PC-9 (cell line): Measurements from ENCODE around the gene NEURL2. TPM values are rescaled to one million over a fixed set of nuclear protein-coding genes. Genes with fewer than 3 reads are reported as not detected.
"Not testable (repeated sequence)": the region's sequence is repeated elsewhere in the genome, so short reads cannot be mapped to it uniquely, and the experiment has no call there.

Experiments
- BruUV-seq: library from RNA; stranded (reverse); fragments of 400-500 nt; replicated peaks from 2 replicates; lab custom pipeline; 2021; lab: Mats Ljungman, UMichigan
- CTCF ChIA-PET: fragments of 300-600 bp; sonication (Branson Sonifier 250); formaldehyde crosslinking; loops from one replicate; lab custom pipeline; 2022; ENCODE audit warnings: antibody characterized with exemption; lab: Charles Lee
- POLR2A ChIA-PET: fragments of 300-600 bp; sonication (Branson Sonifier 250); formaldehyde crosslinking; loops from one replicate; lab custom pipeline; 2022; ENCODE audit warnings: antibody characterized with exemption; ENCODE audit not compliant: unreplicated experiment; lab: Charles Lee
- DNase-seq, 2 experiments: peaks; one replicate each; pipeline versions ENCODE4 v3.0.0 to v3.0.0-alpha.2; 2015 to 2022; ENCODE audit warnings: mixed read lengths in 1 of 2
- H2AFZ ChIP-seq: fragments of 200-600 bp; sonication (generic); 2 replicates; pipeline ENCODE4 v1.8.1; 2017; ENCODE audit warnings: antibody characterized with exemption
- H3F3A ChIP-seq: fragments of 200-600 bp; sonication (generic); 2 replicates; pipeline ENCODE4 v1.8.1; 2017; ENCODE audit warnings: antibody characterized with exemption, mild to moderate bottlenecking, low read depth; ENCODE audit not compliant: insufficient read depth
- H3K27ac ChIP-seq: fragments of 200-600 bp; sonication (generic); 2 replicates; pipeline ENCODE4 v1.6.1; 2016; ENCODE audit warnings: mixed run types
- H3K27me3 ChIP-seq: fragments of 200-600 bp; sonication (generic); 2 replicates; pipeline ENCODE4 v1.6.1; 2016; ENCODE audit warnings: low read depth, mixed run types; ENCODE audit not compliant: insufficient read depth
- H3K36me3 ChIP-seq: fragments of 200-600 bp; sonication (generic); 2 replicates; pipeline ENCODE4 v1.6.1; 2016; ENCODE audit warnings: low read depth, mixed run types
- H3K4me1 ChIP-seq: fragments of 200-600 bp; sonication (generic); replicated peaks from 2 replicates; pipeline ENCODE4 v1.6.1; 2016; ENCODE audit warnings: mixed run types; ENCODE audit not compliant: insufficient read depth
- H3K4me2 ChIP-seq: fragments of 200-600 bp; sonication (generic); 2 replicates; pipeline ENCODE4 v1.6.1; 2017; ENCODE audit warnings: mixed run types
- H3K4me3 ChIP-seq: fragments of 200-600 bp; sonication (generic); 2 replicates; pipeline ENCODE4 v1.6.1; 2016; ENCODE audit warnings: mixed run types
- H3K79me2 ChIP-seq: fragments of 200-600 bp; sonication (generic); 2 replicates; pipeline ENCODE4 v1.6.1; 2017; ENCODE audit warnings: low read depth, mixed run types
- H3K9me2 ChIP-seq: fragments of 200-600 bp; sonication (generic); 2 replicates; pipeline ENCODE4 v1.8.1; 2017; ENCODE audit warnings: mild to moderate bottlenecking; ENCODE audit not compliant: insufficient read depth
- H3K9me3 ChIP-seq: fragments of 200-600 bp; sonication (generic); 2 replicates; pipeline ENCODE4 v1.8.1; 2016; ENCODE audit warnings: low read depth; ENCODE audit not compliant: insufficient read depth
- H4K20me1 ChIP-seq: fragments of 200-600 bp; sonication (generic); 2 replicates; pipeline ENCODE4 v1.8.1; 2017; ENCODE audit not compliant: insufficient read depth
- EZH2 ChIP-seq: fragments of 200-600 bp; sonication (generic); IDR thresholded peaks from 2 replicates; pipeline ENCODE4 v1.8.0; 2017; ENCODE audit warnings: antibody characterized with exemption, low read depth
- intact Hi-C: fragments of 100-400 bp; cut with micrococcal nuclease; formaldehyde crosslinking; loops from one replicate; pipeline ENCODE4 v1.10.0; 2022; ENCODE audit not compliant: unreplicated experiment
- total RNA-seq: library from RNA; stranded (reverse); gene quantifications from 2 replicates; pipeline ENCODE4 v1.2.3, GENCODE V29; 2021
- TF ChIP-seq, protein P1 (sequence below): fragments of 200-600 bp; sonication (generic); conservative IDR thresholded peaks from 2 replicates; pipeline ENCODE4 v1.6.1; 2017; ENCODE audit warnings: mixed run types, antibody characterized with exemption, mild to moderate bottlenecking, moderate library complexity

The NEURL2 gene
- total RNA-seq, 1 experiment from 2014 or later = 6.5 TPM

DNA sequence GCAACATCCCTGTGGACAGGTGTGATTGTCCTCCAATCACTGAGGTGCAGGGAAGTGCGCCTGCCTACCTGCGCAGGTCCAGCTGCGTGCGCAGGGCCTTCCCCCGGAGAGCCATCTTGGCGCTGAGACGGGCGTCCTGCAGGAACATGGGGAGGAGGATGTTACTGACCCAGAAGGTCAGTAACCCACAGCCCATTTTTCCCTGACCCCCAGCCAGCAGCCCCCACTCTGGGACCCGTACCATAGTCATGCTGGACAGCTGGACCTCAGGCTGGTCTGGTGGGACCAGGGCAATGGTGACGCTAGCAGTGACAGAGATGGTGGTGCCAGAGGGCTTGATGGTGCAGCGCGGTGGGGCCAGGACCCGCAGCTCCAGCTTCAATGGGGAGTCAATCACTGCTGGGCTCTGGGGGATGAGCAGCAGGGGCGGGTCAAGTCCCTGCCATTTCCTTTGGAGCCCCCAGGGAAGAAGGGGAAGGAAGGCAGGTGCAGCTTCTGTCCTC, 11.2 kb upstream of the NEURL2 start:
- H3K4me2 ChIP-seq = no peak overlapping the region
- POLR2A ChIA-PET = no interaction called here
- no peaks in the 10 kb centered on the region for H3K9me2 ChIP-seq
- peaks cover 17% of the 10 kb centered on the region for H3K36me3 ChIP-seq
- H4K20me1 ChIP-seq = peaks cover 9% of the 10 kb centered on the region
- no peak for DNase-seq
- H3K9me3 ChIP-seq = no peaks in the 10 kb centered on the region
- intact Hi-C loops = no loop called here
- no peak for TF ChIP-seq EZH2
- TF ChIP-seq, protein P1, sequence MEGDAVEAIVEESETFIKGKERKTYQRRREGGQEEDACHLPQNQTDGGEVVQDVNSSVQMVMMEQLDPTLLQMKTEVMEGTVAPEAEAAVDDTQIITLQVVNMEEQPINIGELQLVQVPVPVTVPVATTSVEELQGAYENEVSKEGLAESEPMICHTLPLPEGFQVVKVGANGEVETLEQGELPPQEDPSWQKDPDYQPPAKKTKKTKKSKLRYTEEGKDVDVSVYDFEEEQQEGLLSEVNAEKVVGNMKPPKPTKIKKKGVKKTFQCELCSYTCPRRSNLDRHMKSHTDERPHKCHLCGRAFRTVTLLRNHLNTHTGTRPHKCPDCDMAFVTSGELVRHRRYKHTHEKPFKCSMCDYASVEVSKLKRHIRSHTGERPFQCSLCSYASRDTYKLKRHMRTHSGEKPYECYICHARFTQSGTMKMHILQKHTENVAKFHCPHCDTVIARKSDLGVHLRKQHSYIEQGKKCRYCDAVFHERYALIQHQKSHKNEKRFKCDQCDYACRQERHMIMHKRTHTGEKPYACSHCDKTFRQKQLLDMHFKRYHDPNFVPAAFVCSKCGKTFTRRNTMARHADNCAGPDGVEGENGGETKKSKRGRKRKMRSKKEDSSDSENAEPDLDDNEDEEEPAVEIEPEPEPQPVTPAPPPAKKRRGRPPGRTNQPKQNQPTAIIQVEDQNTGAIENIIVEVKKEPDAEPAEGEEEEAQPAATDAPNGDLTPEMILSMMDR = no peak
- H3K79me2 ChIP-seq = no peaks in the 10 kb centered on the region
- BruUV-seq = no TSS peak
- no peak overlapping the region for H2AFZ ChIP-seq
- peaks cover 48% of the 10 kb centered on the region for H3F3A ChIP-seq
- CTCF ChIA-PET = no interaction called here
- H3K4me1 ChIP-seq = peaks cover 18% of the 10 kb centered on the region
- H3K27ac ChIP-seq = no peak overlapping the region
- H3K27me3 ChIP-seq = no peaks in the 10 kb centered on the region
- no peak overlapping the region for H3K4me3 ChIP-seq

GRCh38 chr20:45901332-45901731, 10.3 kb upstream of the NEURL2 start:
- H3K27ac ChIP-seq, H2AFZ ChIP-seq, DNase-seq, H3K9me3 ChIP-seq, H3K4me3 ChIP-seq, CTCF ChIA-PET, H3K9me2 ChIP-seq, intact Hi-C loops, H3K27me3 ChIP-seq, H4K20me1 ChIP-seq, H3K79me2 ChIP-seq, BruUV-seq, H3K4me2 ChIP-seq: not testable (repeated sequence)
- Histone ChIP-seq H3K36me3 (peaks cover 25% of the 10 kb centered on the region), H3F3A (peaks cover 46% of the 10 kb centered on the region), H3K4me1 (peaks cover 15% of the 10 kb centered on the region)
- POLR2A ChIA-PET = interaction anchor here (0.9 kb wide), 1 partner anchor 34 kb away, joined by 4 read pairs; no protein-coding TSS in a partner anchor

- Histone ChIP-seq H2AFZ (no peak overlapping the region), H3K9me2 (no peaks in the 10 kb centered on the region), H3K4me3 (no peak overlapping the region), H3K27ac (no peak overlapping the region), H3K4me1 (no peaks in the 10 kb centered on the region), H3K4me2 (no peak overlapping the region), H3K36me3 (peaks cover 19% of the 10 kb centered on the region), H3K79me2 (peaks cover 2% of the 10 kb centered on the region; the same call in 1 of the 2 replicates), H3K9me3 (no peaks in the 10 kb centered on the region), H3F3A (peaks cover 45% of the 10 kb centered on the region), H3K27me3 (no peaks in the 10 kb centered on the region), H4K20me1 (no peaks in the 10 kb centered on the region)
- BruUV-seq = no TSS peak
- CTCF ChIA-PET = no interaction called here
- DNase-seq = no peak
- POLR2A ChIA-PET = interaction anchor here (0.6 kb wide), 1 partner anchor 17 kb away, joined by 4 read pairs; no protein-coding TSS in a partner anchor
- TF ChIP-seq EZH2 = no peak
- TF ChIP-seq, protein P1 = no peak
- intact Hi-C loops = no loop called here
These were observed 8.2 kb upstream of the NEURL2 start for GRCh38 chr20:45899046-45899835.
